ENCODE data around the gene HS3ST5. TPM values are rescaled to one million over a fixed set of nuclear protein-coding genes. Genes with fewer than 3 reads are reported as not detected.

HS3ST5 gene
- total and polyA plus RNA-seq, 4 donors, result not detected

- H3K9ac ChIP-seq (ENCODE audit: low read depth in 1 of 2, low read length in 2 of 2), result no peak overlapping the region
- no peak for TF ChIP-seq RAD21 (IDR thresholded peaks at IDR 0.05)
- no peak for TF ChIP-seq FOXA1 (IDR thresholded peaks at IDR 0.05)
- no peak for TF ChIP-seq RXRA (IDR thresholded peaks at IDR 0.05)
- no peak for TF ChIP-seq TAF1 (conservative IDR thresholded peaks at IDR 0.05)
- no peak for TF ChIP-seq JUND (IDR thresholded peaks at IDR 0.05)
- no peak for TF ChIP-seq FOXA2 (IDR thresholded peaks at IDR 0.05)
- TF ChIP-seq HNF4G (IDR thresholded peaks at IDR 0.05), result no peak
- TF ChIP-seq ATF3 (IDR thresholded peaks at IDR 0.05), result no peak
- TF ChIP-seq SP1 (IDR thresholded peaks at IDR 0.05), result no peak
- TF ChIP-seq, protein P1, sequence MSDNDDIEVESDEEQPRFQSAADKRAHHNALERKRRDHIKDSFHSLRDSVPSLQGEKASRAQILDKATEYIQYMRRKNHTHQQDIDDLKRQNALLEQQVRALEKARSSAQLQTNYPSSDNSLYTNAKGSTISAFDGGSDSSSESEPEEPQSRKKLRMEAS (IDR thresholded peaks at IDR 0.05), result no peak
- no peak for TF ChIP-seq NR2F2 (IDR thresholded peaks at IDR 0.05)
- TF ChIP-seq, protein P2, sequence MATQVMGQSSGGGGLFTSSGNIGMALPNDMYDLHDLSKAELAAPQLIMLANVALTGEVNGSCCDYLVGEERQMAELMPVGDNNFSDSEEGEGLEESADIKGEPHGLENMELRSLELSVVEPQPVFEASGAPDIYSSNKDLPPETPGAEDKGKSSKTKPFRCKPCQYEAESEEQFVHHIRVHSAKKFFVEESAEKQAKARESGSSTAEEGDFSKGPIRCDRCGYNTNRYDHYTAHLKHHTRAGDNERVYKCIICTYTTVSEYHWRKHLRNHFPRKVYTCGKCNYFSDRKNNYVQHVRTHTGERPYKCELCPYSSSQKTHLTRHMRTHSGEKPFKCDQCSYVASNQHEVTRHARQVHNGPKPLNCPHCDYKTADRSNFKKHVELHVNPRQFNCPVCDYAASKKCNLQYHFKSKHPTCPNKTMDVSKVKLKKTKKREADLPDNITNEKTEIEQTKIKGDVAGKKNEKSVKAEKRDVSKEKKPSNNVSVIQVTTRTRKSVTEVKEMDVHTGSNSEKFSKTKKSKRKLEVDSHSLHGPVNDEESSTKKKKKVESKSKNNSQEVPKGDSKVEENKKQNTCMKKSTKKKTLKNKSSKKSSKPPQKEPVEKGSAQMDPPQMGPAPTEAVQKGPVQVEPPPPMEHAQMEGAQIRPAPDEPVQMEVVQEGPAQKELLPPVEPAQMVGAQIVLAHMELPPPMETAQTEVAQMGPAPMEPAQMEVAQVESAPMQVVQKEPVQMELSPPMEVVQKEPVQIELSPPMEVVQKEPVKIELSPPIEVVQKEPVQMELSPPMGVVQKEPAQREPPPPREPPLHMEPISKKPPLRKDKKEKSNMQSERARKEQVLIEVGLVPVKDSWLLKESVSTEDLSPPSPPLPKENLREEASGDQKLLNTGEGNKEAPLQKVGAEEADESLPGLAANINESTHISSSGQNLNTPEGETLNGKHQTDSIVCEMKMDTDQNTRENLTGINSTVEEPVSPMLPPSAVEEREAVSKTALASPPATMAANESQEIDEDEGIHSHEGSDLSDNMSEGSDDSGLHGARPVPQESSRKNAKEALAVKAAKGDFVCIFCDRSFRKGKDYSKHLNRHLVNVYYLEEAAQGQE (IDR thresholded peaks at IDR 0.05), result no peak
- no peak for TF ChIP-seq ZBTB33 (IDR thresholded peaks at IDR 0.05)
- TF ChIP-seq YY1 (IDR thresholded peaks at IDR 0.05), result no peak
- TF ChIP-seq HNF4A (conservative IDR thresholded peaks at IDR 0.05), result no peak
- TF ChIP-seq, protein P3, sequence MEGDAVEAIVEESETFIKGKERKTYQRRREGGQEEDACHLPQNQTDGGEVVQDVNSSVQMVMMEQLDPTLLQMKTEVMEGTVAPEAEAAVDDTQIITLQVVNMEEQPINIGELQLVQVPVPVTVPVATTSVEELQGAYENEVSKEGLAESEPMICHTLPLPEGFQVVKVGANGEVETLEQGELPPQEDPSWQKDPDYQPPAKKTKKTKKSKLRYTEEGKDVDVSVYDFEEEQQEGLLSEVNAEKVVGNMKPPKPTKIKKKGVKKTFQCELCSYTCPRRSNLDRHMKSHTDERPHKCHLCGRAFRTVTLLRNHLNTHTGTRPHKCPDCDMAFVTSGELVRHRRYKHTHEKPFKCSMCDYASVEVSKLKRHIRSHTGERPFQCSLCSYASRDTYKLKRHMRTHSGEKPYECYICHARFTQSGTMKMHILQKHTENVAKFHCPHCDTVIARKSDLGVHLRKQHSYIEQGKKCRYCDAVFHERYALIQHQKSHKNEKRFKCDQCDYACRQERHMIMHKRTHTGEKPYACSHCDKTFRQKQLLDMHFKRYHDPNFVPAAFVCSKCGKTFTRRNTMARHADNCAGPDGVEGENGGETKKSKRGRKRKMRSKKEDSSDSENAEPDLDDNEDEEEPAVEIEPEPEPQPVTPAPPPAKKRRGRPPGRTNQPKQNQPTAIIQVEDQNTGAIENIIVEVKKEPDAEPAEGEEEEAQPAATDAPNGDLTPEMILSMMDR (IDR thresholded peaks at IDR 0.05; ENCODE audit: low read depth, low read length, missing input control), result no peak
- no peak for TF ChIP-seq EGR1 (IDR thresholded peaks at IDR 0.05; ENCODE audit: low read depth in 2 of 2)
- no peak for TF ChIP-seq GABPA (IDR thresholded peaks at IDR 0.05 in 1 of 2, conservative IDR thresholded peaks at IDR 0.05 in 1 of 2)
- H3K36me3 ChIP-seq (ENCODE audit: control insufficient read depth in 4 of 4, insufficient read depth in 3 of 4, low read depth in 1 of 4, low read length in 3 of 4), result no peaks in the 10 kb centered on the region
- H3K4me1 ChIP-seq (ENCODE audit: control insufficient read depth in 4 of 4, insufficient read depth in 4 of 4, low read length in 3 of 4), result peaks cover 2 to 11% (median 9%) of the 10 kb centered on the region in 4 donors
- H3K27ac ChIP-seq (ENCODE audit: low read depth in 1 of 2, low read length in 2 of 2), result no peak overlapping the region
- peaks cover 0 to 5% (median 0%) of the 10 kb centered on the region in 4 donors for H3K27me3 ChIP-seq (ENCODE audit: control insufficient read depth in 4 of 4, insufficient read depth in 4 of 4, low read length in 3 of 4)
- 92% methylated on average over 6 of the region's 6 CpGs for WGBS
- no peaks in the 10 kb centered on the region for H3K9me3 ChIP-seq (ENCODE audit: control insufficient read depth in 4 of 4, low read length in 3 of 4)
- H3K4me3 ChIP-seq (ENCODE audit: low read depth in 1 of 3, low read length in 3 of 3), result no peak overlapping the region
- DNase-seq (ENCODE audit: low spot score), result no peak
These were observed 45.7 kb downstream of the HS3ST5 start for GRCh38 chr6:114297135-114297534.
